Measurements from ENCODE around the gene ASCL2.

The ASCL2 gene, protein sequence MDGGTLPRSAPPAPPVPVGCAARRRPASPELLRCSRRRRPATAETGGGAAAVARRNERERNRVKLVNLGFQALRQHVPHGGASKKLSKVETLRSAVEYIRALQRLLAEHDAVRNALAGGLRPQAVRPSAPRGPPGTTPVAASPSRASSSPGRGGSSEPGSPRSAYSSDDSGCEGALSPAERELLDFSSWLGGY

DNA sequence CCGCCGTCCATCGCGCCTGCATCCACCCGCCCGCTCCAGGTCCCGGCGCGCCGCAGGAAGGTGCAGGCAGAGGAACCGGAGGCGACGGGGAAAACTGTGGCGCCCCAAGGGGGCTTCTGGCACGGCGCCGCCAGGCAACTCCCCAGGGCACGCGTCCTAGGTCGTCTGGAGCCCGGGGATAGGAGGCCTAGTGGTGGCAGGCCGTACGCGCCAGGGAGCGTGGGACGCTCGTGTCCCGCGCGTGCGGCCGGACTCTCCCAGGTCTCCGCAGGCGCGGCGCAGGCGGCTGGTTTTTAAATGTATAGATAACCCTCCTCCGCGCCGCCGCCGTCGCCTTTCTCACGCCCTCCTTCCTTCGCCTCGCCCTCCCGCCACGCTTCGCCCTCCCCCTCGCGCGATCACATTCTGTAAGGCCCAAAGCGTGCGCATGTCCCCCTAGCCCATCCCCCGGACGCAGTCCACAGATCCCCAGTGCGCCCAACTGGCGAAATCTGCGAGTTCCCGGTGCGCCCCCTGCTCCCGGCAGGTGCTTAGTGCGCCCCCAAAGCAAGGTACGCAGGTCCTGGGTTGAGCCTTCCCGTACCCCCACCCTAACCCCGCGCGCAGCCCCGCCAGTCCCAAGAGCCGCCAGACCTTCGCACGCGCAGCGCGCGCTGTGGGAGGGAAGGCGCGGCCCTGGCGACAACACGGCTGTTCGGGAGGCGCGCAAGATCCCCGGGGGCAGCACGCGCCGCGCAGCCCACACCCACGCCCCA lies at the start of gene ASCL2:
ASCL2 (minus strand) TSS at position 267 of the 755 bp plus-strand sequence; CDS start at position 11, 256 bp downstream.
- no peak for DNase-seq

DNA sequence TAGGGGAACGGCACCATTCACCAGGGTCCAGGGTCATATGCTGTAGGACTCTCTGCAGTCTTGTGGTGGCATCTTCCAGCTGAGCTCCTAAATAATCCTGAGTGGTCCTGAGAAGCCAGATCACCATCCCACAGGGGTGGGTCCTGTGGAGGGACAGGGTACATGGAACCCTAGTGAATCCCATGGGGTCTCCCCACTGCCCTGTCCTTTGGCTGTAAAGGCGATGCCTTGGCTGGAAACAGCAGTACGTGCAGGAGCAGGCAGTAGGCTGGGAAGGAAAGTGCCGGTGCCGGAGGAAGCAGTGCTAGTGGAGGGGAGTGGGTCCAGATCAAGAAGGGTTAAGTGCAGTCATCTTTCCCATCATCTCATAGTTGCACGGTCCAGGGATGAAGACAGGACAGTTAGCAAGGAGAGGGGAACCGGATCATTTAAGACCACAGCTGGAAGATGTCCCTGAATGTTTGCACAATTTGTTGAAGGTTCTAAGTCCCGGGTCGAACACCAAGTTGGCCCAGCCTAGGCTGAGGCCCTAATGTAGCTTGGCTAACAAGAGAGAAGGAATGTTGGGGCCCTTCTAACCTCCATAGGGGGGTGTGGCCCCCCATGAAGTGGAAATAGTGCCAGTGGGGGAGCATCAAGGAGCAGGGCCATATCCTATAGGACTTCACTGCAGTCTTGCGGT lies 49.5 kb upstream of the ASCL2 start:
- DNase-seq = no peak

DNA sequence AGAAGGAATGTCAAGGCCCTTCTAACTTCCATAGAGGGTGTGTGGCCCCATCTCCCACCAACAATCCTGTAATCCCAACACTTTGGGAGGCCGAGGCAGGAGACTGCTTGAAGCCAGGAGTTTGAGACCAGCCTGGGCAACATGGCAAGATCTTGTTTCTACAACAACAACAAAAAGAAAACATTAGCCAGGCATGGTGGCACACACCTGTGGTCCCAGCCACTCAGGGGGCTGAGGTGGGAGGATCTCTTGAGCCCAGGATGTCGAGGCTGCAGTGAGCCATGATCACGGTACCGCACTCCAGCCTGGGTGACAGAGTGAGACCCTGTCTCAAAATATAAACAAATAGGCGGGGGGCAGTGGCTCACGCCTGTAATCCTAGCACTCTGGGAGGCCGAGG lies 48.3 kb upstream of the ASCL2 start:
- DNase-seq = no peak

DNA sequence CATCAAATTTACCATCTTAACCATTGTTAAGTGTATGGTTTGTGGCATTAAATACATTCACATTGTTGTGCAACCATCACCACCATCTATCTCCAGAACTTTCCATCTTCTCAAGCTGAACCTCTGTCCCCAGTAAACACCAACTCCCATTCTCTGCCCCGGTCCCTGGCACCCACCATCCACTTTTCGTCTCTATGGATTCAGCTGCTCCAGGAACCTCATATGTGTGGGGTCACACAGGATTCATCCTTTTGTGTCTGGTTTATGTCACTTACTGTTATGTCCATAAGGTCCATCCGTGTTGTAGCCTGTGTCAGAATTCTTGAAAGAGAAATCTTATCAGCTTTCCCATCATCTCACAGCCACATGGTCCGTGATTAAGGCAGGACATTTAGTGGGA lies 47.7 kb upstream of the ASCL2 start:
- no peak for DNase-seq

DNA sequence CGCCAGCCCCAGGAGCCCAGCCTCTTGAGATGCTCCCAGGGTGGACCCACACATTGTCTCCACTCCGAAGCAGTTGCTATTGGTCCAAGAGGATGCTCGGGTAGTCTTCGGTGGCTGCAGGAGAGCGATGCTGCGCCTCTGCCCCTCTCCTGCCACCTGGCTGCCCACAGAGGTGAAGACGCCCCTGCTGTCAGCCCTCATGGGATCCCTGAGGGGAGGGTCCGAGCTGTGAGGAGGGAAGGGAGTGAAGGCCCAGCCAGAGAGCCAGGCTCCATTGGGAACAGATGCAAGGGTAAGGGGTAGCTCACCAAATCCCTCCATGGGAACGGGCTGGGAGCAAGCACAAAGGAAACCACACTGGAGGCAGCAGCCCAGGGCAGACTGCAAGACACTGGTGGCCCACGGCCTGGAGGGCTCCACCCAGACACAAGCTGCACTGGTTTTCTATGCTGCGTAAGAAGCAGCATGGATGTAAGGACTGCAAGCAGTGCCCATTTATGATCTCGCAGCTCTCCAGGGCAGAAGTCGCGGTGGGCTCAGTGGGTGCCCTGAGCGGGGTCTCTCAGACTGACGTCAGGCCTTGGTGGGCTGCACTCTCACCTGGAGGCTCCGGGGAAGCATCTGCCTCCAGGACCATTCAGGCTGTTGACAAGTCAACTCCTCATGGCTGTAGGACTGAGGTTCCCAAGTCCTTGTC lies 47.1 kb upstream of the ASCL2 start:
- DNase-seq = no peak

DNA sequence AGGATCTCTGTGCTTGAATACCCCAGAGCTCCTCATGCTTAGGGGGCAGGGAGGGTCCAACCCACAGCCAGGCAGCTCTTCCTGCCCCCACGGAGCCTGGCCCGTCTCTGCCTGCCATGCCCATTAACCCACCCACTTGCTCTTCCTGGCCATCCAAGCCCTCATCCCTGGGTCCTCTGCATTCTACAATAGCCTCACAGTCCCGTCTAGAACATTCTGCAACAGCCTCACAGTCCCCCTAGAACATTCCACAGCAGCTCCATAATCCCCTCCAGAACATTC lies 46.5 kb upstream of the ASCL2 start:
- DNase-seq = no peak

DNA sequence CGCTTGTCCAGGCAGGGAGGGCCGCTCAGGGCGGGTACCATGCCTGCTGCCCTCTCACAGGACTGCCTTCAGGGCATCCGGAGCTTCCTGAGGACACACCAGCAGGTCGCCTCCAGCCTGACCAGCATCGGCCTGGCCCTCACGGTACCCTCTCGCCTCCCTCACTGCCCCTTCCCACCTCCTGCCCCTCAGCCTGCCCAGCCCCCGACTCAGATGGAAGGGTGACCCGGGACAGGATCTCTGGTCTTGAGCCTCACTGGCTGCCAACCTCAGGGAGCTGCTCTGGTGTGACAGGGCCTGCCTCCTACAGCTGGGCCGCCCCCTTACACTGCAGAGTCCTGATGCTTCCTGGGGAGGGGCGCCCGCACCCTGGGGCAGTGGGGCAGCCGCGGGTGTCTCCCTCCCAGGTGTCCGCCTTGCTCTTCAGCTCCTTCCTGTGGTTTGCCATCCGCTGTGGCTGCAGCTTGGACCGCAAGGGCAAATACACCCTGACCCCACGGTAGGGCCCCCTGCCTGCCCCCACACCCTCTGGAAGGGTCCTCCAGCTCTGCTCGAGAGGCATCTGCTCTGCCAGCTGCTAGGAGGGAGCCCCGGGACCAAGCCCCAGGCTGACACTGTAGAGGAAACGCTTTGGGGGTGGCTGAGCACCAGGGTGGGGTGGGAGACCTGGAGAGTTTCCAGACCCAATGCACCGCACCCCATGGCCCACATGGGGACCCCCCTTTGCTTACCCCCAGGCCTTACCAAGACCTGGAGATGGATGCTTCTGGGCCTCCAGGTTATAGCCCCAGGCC lies 46.0 kb upstream of the ASCL2 start:
- DNase-seq = no peak

DNA sequence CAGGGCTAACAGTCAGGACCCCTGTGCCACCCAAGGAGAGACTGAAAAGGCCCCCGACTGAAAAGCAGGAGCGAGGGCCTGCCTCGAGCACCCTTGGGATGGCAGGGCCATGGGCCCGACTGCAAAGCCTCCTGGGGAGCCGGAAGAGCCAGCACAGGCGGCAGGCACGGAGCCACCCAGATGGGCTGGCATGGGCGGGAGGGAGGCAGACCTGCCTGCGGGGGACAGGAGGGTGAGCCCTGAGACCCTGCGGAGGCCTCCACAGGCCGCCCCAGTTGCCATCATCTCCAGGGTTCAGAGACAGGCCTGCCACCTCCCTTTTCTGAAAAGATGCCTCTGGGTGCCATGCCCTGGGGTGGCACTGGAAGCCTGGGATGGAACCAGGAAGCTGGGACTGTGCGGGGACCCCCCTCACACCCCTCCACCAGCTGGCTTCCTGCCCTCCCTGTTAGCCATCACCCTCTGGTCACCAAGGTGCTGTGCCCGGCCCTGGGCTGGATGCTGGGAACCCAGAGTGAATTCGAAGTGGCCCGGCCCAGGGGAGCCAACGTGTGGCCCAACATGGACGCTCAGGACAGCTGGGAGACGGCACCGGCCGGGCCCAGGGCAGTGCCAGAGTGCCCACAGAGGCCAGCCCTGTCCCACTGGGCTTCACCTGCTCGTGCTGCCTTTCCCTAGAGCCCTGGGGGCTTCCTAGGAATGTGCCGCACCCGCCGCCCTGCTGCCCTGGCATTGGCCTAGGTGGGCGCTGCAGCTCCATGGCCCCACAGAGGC lies 45.2 kb upstream of the ASCL2 start:
- no peak for DNase-seq

DNA sequence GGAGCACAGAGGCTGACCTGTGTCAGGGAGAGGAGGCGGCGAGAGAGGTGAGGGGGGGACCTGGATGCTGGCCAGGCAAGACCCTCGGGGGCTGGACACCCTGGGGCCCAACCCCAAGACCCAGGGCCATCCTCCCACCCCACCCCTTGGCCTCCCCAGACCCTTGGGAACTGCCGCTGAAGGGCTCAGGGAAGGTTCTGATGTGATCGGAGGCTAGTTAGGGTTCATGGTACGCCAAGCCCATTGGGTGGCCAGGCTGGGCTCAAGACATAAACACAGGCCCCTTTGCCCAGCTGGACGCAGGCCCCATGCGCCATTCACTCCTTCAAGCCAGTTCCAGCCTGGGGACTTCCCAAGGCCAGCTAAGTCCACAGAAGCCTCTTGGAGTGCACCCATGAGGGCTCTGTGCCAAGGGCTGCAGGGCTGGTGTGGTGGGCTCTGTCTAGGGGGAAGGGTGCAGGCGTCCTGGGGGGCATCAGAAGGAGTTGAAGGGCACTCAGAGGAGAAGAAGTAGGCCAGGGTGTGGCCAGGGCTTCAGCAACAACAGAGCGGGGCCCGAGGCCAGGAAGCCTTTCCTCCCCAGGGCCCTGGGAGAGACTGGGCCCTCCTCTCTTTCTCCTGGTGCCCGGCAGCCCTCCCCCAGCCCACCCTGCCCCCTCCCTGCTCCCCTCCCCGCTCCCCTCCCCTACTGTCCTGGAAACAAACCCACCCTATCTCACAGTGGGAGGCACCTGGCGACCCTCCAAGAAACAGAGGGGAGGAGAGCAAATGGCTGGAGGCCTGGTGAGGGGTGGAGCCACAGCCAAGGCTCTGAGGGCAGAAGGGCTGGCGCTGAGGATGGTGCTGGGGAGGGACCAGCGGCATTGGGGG lies 44.4 kb upstream of the ASCL2 start:
- no peak for DNase-seq

DNA sequence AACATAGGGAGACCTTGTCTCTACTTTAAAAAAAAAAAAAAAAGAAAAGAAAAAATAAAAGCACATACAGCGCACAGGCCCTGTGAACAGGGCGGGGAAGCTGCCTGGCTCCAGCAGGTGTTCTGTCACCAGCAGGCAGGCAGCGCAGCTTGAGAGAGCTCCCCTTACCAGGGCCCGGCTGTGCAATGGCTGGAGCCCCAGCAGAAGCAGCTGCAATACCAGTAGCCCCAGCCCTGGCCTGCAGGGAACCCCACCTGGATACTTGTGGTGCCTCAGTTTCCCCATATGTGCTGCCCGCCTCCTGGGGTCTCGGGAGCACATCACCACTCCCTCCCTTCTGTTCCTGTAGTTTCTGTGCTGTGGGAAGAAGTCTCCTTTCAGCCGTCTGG lies 43.7 kb upstream of the ASCL2 start:
- DNase-seq = no peak

DNA sequence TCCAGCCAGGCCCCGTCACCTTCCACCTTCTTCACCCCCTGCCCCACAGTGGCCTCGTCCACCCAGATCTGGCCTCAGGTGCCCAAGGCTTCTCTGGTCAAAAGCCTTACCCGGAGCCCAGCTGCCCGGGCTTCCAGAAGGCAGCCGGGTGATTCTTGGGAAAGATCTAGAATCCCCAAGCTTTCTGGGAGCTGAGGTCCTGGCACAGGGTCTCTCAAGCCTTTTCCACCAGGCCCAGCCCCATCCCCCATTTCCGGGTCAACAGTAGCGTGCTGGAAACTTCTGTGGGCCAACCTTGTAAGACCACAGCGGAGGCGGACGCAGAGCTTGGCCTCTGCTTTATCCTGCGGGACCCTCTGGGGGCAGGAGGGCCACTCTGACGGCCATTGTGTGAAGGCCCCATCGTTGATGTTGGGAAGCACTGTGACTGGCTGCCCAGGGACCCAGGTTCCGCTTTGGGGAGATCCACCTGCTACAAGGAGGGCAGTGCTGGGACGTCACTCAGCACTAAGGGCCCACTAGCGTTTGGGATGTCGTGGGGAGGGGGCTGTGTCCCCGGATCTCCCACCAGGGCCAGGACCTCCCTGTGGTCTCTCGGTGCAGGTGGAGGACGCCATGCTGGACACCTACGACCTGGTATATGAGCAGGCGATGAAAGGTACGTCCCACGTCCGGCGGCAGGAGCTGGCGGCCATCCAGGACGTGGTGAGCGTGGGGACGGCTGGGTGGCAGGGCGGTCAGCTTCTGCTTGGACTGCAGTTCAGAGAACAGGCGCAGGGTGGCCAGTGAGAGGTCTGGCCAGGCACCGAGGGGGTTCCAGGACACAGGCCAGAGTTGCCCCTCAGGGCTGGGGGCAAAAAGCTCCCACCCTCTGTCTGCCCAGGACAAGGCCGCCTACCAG lies 42.9 kb upstream of the ASCL2 start:
- no peak for DNase-seq

DNA sequence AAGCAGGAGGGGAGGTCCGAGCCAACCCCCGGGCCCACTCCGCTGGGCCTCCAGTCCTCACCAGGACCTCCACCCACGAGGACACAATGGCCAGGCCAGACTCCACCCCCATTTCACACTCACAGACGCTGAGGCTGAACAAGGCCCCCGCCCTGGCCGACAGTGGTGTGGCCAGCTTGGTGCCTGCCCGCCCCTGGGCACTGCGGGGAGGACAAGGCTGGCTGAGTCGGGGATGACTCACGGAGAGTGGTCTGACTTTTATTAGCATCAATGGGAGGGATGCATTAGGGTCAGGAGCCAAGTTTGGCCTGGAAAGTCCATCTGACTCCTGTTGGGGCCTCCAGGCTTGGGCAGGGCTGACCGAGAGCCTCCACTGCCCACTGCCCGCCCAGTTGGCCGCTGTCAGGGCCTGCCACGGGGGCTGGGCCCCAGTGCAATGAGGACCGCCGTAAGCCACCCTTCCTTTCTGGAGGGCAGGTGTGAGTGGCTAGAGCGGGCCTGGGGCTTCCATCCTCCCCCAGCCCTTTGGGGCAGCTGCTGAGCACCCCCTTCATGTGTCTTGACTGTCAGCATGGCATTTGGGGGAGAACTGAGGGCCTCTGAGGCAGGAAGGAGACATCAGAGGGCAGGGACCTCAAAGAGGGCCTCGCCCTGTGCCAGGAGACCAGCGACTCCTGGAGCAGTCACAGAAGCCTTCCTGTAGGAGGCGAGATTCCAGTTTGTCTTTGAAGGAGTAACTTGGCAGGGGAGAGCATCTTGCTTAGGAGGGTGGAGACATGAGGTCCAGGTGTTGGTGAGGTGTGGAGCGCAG lies 42.0 kb upstream of the ASCL2 start:
- DNase-seq = no peak

DNA sequence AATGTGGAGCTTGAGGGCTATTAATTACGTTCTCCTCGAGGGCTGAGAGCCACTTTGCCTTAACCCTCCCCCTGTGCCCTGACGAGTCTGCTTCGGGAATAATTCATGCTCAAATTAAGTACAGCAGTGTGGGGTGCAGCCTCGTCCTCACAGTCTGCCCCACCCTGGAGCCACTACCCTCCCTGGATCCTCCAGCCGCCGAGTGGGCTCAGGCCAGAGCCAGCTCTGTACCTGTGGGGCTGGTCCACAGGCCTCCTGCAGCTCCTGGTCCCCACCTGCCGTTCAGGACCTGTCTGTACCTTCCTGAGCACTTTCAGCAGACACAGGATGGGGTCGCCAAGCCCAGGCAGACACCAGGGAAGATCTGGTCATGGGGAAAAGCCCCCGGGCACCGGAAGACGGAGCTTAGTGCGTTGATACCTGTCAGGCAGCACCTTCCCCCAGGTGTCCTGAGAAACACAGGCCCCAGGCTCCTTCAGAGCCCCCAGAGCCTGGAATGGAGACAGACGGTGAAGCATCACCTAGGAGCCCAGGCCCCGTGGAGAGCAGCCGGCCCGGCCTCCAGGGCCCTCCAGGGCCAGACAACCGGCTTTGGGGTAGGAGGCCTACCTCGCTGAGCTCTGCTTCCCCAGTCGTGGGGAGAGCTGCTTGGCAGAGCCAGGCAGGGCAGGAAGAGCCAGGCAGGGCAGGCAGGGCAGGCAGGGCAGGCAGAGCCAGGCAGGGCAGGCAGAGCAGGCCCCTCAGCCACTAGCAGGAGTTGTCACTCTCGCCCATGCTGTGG lies 41.2 kb upstream of the ASCL2 start:
- no peak for DNase-seq

DNA sequence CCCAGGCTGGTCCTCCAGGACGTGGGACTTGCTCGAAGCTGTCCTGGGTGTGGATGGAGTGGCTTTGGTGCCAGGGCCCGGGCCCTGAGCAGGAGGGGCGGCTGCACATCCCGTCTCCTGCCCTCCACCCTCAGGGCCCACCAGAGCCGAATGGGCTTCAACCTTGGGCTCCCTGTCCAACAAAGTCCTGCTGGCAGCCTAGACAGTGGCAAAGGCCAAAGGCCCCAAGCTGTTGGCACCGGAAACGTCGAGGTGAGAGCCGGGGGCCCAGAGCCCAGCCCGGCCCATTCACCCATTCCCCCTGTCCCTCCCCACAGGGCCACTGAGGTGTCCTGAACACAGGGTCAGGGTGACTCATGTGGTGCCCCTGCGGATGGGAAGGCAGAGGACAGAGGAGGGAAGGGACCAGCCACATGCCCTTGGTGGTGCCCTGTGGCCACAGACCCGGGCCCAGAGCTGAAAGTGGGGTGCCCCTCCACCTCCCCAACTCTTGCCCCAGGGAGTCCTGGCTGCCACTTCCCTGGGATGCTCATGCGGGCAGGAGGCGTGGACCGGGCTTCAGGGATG lies 40.5 kb upstream of the ASCL2 start:
- no peak for DNase-seq

DNA sequence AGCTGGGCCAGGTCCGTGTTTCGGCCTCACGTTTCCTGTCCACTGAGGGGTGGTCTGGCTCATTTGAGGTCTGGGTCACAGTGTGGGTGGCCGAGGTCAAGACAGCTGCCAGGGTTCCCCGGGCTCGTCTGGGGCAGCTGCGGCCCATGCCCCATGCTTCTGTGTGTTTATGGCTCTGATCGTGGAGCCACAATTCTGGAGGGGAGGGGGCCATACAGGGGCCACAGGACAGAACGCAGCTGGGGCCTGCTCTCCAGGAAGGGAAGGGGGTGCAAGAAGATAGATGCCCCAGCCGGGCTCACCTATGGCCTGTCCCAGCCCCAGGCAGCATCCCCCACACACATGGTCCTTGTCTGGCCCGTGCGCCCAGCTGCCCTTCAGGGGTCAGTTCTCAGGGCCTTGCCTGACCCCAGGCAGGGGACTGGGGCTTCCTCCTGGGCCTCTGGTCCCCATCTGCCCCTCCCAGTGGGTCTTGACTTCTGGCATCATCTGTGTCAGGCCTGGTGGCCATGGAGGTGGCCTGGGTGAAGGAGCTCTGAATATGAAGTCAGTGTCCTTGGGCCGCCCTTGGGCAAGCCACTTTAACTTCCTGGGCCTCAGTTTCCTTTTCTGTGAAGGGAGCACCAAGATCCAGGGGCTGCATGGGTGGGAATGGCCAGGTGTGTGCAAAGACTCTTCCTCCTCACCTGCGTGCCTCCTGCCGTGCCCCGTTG lies 39.8 kb upstream of the ASCL2 start:
- no peak for DNase-seq

DNA sequence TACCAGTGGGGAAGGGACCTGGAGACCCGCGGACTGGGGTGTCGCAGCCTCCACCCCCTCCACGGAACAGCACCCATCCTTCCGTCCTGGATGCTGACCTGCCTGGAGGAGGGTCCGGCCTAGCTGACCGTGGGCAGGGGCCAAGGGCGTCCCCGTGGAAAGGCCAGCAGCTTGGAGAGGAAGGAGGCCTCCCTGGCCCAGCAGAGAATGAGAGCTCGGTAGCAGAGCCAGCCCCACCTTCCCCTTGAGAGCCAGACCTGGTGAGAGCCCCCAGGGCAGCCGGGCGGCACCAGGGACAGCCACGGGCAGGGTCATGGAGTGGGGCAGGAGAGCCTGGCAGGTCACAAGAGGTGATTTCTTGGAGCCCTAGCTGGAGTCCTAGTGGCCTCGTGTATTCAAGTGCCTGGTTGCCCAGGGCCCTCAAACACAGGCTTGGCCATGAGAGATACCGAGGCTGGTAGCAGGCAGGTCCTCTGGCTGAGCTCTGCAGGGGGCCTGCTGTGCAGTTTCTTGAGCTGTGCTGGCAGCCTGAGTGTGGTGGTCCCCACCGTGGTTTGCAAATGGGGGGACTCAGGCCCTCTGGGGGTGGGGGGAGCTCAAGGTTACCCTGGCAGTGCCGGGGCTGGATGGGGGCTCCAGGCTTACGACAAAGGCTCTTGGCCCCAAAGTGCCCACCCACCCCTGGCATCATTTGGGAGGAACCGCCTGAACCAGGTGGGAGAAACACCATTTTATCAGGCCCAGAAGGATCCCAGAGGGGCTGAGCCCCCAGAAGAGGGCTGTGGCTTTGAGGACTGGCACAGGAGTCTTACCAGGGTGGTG lies 39.1 kb upstream of the ASCL2 start:
- DNase-seq = no peak

Data from NCI-H187 (cell line).